GF-D8 (cell line): ENCODE results near the gene ATP5PB.
A peak's percentile ranks its signal among the peaks of the same experiment; 100 is the strongest.

Experiments used
- DNase-seq: peaks from one replicate; lab custom pipeline; 2025; lab: John Stamatoyannopoulos, UW

Gene ATP5PB

DNA sequence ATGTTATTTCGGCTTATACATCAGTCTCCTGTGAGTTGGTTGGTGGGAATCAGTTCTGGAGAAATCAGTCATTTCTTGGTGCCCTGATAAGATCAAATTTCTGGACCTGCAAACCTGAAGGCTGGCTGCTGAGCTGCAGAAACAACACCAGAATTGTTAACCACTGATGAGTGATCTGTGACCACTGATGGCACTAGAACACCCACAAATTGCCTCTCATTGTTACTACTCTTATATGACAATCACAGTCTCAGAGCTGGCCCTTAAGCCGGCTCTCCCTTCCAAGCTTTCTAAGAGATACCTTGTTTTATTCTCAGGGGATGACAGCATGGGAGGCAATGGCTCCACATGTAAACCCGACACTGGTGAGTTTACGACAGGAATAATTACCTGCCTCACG, 26.4 kb downstream of the ATP5PB start:
- DNase-seq = no peak

DNA sequence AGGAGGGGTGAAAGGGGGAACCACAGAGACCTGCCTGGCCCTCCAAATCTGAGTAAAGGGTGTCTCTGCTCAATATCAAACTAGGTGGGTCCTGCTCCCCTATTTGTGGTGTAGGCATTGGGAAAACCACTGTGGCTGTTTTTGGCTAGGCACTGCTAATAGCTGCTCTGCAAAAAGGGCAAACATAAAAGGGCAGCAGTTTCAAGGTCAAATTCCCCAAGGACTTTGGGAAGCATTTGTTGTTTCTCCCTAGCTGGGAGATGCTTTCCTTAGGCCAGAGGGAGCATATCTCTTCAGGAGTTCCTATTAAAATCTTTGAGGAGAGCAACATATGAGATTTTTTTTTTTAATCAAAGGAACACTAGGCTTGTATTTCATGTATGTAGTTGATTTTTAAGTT, 26.9 kb downstream of the ATP5PB start:
- DNase-seq = no peak

DNA sequence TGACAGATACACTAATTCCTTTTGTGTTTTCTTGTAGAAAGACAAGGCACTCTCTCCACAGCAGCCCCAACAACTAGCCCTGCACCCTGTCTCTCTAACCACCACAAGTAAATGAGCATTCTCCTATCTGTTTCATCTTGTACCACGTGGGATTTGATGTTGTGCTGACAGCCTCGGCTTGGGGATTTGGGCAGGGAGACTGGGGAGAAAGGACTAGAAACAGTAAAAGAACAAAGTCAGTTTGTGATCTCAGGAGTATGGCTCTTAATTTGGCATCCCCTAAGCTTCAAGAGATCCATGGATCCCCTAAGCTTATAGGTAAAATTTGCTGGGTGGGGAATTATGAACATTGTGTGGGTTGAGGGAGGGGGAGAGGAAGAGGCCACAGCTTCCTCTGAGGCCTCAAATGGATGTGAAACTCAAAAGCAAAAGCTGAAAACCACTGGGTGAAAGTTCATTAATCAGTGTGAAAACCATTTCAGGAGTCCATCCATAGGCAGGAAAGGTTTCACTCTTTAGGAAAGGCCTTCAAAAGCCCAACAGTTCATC, 27.6 kb downstream of the ATP5PB start:
- DNase-seq = peak; percentile 43

DNA sequence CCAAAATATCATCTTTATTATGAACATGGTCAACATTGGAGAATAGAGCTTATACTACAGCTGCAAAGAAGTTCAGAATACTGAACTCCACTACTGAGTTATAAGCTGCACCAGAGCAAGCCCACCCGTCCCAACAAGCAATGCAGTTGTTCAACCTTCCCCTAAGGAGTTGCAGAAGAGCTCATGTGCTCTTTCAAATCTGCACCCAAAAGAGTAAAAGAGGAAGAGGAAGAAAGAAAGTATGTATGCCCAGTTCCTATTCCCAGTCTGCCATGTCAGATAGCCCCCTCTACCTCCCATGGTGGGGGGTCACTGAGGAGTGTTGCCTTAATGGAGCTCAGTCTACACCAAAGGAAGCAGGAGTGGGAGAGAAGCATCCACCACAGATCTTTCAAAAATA, 31.4 kb downstream of the ATP5PB start:
- peak; percentile 63 for DNase-seq

DNA sequence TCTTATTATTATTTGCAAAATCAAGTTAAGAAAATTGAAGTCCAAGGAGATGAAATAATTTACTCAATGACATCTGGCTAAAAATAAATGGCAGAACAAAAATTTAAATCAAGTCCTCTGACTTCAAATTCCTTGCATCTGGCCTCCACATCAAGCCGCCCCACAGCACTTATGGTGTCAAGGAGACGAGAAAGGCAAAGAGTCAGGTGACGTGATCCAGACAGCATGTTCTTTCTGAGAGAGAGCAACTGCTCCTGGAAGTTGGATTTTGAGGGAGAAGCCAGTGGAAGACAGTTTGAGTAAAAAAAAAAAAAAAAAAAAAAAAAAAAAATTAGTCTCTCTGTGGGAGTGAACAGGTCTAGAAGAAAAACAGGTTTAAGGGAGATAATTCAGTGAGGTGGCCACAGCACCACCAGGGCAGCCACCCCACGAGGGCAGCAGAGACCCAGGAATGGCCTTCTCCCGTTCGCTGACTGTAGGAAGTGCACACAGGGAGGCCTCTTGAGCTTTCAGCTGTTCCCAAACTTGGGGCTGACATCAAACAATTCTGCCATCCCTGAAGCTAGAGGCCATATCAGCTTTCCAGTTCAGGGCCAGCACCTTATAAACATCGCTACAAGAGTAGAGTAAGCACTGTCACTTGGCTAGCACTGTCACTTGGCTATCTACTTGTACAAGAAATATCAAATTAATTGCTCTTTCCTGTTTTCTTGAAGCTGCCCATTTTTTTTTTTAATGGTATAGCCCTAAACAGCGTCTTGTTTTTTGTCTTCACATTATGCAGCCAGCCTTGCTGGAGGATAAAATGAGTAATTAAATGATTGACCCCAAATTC, 32.3 kb downstream of the ATP5PB start:
- DNase-seq = peak; percentile 57

DNA sequence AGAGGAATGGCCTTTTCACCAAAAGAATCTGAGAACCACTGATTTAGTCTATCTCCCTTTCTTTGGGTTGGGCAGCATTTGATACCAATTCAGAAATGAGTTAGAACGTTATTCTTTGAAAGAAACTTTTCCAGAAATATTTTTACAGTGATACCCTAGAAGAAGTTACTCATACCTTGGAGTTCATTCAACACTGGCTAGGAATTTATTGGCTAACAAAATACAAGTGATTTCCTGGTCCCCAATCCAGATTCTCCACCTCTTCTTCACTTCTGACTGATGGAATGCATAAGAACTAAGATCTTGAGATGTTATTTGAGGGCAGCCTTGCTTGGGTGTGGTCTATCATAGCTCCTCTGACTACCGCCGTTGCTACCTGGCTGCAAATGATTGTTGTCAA, 33.9 kb downstream of the ATP5PB start:
- DNase-seq = no peak

DNA sequence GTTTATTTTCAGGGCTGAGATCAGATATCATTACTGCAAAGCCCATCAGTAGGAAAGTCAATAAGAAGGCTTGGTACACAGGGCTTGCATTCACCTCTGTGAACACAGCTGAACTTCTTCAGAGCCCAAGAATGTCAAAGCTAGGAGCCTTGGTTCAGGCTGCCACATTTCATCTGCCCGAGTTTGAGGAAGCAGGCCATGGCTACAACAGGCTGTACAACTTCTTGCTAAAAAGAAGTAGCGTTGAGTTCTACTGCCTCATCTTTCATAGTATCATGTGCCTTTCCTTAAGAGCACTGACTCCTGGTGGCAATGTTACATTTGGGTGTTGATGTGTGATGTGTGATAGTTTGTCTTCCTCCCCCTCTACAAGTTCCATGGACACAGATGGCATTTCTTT, 34.6 kb downstream of the ATP5PB start:
- no peak for DNase-seq

DNA sequence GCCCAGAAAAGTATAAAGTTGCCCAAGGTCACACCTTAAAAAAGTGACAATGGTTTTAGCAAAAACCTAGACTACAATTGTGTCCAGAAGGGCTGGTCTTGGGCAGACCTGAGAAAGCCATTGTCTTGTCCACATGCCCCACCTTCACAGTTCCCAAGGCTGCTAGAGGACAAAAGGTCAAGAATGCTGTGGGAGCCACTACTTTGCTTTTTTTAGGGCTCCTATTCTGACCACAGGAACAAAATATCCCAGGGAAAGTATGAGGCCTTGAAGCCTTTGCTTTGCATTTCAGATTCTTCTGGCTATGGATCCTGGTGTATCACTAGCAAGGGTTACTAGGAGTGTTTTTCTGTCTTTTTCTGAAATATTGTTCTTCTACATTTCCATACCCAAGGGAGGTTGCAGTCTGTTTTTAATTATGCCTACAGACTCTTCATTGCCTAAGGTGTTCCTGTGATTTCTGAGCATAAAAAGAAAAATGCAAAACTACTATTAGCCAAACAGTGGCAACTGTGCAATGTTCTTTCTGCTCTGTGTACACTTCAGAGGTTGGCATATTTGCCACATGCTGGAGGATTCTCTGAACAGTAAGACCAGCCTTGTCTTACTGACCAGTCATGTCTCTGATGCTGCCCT, 35.2 kb downstream of the ATP5PB start:
- no peak for DNase-seq

DNA sequence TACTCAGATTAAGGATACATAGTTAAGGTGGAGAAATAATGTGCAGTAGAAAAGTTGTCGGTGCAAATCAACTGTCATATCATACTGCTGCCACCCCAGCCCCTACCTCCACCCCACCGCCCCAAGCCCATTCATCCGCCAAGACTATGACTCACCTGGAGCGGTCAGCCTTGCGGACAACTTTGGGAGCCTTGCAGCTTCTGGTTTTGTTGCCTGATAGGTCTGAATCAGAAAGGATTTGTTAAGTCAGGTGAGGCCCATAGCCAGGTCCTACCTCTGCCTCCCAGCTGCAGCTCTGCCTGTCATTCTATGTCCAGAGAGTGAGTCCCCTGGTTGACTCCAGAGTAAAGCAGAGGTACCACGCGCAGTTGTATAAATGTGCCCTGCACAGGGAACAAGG, 37.2 kb downstream of the ATP5PB start:
- no peak for DNase-seq

DNA sequence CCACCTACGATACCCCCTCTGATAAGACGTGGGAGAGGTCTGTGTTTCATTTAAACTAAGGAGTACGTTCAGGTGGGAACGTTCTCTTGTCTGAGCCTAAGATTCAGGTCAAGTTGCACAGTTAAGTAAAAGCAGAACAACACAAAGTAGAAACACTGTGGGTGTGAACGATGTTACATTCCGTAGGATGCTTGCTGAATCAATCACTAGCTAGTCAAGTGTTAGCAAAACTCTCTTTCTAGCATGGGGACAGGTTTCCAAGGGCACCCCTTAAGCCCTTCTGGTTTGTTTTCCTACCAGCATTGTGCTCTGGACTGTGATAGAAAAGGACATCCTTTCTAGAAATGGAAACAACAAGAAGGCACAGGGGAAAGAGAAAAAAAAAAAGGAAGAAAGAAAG, 37.9 kb downstream of the ATP5PB start:
- DNase-seq = no peak

DNA sequence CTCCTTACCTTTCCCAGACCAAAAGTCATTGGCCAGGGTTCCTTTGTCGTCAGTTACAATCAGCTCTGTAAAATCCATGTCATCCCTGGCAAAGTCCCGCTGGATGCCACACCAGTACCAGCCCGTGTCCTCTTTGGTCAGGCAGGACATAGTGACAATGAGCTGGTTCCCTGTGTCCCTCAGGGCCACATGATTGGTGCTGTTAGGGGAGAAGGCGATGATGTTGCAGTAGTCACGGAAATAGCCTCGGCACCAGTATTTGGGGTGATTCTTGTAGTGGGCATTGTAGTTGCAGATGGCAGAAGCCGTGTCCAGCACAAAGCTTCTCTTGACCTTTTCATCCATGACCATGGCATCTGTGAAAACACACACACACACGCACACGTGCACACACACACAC, 39.4 kb downstream of the ATP5PB start:
- DNase-seq = no peak

DNA sequence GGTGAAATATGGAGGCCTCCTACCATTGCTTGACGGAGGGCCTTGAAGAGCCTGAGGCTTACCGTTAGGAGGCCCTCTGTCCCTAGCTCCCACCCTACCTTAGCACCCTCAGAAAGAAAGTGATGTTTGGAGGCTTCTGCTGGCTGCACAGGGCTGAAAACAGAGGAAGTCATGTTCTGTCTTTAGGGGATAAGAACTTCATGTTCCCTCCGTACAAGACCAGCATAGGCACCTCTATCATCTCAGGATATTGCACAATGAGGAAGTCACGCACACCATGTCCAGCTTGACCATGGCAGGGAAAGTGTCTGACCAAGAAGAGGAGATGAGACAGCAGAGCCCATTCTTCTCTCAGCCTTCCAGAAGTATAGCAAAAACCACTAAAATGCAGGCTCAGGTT, 40.3 kb downstream of the ATP5PB start:
- DNase-seq = peak; percentile 41

DNA sequence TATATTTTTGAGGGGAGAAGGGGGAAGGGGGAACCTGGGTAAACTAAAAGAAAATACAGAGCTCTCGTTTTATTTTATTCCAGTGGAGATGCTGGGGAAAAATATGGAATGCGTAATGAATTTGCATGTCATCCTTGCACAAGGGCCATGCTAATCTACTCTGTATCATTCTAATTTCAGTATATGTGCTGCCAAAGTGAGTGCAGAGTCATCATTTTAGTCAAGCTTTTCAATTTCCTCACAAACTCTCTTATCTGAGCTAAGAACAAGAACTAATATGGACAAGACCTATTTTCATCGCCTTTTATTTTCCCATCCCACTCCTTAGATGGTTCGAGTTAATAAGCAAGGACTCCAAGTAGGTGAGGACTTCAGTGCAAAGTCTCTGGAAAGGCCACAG, 41.0 kb downstream of the ATP5PB start:
- no peak for DNase-seq

DNA sequence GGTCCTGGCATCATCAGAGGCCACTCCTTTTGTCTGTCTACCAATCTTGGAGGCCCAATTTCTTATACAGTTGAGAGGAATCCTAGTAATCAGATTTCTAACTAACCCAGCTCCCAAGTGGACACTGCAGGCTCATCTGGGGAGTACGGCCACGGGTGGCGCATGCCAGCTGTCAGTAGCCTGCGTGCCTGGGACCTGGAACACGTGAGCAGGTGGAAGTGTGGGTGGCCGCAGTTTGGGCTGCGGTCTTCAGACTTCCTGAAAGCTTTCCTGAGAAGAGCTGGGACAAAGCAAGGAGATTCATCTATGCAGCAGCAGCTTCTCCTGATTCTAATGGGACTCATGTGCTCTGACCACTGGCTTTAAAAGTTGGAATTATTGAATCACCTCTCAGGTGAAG, 41.8 kb downstream of the ATP5PB start:
- peak; percentile 53 for DNase-seq

DNA sequence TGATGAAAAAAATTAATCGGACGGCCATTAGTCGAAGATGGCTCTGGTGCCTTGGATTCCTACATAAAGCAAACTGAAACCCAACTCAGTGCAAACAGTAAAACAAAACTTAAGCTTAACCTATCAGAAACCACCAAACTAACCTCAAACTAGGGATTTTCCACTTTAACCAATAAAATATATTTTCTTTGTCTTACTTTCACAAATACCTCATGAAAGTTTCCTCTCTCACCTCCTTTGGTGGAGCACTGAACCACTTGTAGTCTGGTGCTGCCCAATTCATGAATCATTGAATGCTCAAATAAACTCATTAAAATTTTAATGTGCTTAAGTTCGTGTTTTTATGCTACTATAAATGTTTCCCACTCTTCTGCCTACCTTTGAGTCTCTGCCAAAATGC, 47.1 kb downstream of the ATP5PB start:
- DNase-seq = no peak

DNA sequence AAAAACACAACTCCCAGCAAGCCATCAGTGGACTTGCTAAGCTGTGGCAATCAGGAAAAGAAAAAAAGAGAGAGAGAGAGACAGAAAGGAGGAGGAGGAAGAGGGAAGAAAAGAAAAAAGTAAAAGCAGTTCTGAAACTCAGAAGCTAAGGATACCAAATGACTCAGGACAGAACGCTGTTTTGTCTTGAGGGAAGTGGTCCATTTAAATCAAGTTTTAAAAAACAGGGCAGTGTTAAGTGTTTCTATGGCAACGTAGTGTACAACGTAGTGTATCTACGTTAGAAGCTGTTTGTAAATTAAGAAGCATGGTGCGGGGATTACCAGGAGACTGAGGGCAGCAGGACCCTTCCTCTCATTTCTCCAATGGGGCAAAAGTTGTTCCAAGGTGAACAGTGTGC, 48.3 kb downstream of the ATP5PB start:
- no peak for DNase-seq

DNA sequence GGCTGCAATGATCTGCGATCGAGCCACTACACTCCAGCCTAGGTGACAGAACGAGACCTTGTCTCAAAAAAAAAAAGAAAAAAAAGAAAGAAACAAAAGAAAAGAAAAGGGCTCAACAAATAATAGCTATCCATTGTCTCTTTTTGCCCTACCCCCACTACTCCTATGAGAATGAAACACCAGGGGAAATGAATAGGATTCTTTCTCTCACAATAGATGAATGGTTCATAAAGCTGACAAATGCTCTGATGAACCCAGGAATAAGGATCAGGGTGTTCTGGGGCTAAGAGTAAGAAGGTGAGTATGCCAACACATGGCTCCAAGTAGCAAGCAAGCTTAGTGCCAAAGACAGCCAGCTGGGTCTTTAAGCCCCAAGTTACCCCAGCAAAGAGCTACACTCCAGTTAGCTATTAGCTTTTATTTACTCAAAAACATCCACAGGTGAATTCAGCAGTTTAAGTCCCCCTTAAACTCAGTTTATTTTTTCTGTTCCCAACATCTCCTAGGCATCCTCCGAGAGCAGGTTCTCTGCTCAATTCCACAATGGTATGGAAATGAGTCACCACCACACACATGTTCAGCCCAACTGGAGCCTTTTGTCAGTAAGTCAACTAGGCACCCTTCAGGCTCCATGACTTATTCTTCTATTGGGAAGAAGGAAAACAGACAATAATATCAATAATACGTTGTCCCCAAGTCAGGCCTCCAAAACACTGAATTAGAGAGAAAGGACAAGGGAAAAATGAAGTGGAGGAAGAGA, 49.9 kb downstream of the ATP5PB start:
- no peak for DNase-seq

DNA sequence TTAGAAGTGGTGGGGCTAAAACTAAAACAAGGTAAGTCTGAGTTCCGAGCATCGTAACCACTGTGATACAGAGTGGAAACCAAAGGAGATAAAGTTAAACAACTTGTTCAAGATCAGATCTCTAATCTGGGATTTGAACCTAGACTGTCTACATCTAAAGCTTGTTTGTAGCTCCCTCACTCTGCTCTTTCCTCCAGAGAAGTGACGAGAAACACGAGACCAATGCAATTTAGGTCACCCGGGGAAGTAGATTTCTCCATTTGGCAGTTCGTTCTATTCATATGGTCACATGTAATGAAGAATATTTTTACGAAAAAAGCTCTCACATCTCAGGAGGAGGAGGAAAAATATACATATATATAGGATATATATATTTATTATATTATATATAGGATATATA, 52.4 kb downstream of the ATP5PB start:
- DNase-seq = no peak

DNA sequence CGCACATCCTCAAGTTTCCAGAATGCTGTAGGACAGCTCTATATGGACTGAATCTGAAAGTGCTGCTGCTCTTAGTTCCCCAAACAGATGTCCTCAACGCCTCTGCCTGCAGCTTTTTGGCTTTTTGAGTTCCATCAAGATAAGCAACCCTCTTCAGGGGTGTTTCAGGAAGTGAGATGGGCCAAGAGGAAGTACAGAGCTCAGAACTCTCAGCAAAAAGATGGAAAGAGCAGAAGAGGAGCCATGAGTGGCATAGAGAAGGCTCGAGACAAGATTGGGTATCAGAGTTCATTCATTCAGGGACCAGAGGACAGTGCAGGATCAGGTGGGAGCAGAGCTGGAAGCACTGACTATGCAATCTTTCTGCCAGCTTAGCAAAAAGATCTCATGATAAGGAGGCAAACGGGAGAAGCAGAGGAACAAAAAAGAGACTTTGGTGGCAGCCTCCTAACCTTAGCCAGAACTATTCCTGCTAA, 54.4 kb downstream of the ATP5PB start, which contains the start of the genes ADORA3 and TMIGD3:
Gene ADORA3 (minus strand): TSS at position 49 of the 476 bp plus-strand sequence. CDS start 279 bp downstream, outside the sequence.
Gene TMIGD3 (minus strand): TSS at position 49 of the 476 bp plus-strand sequence. CDS start 279 bp downstream, outside the sequence.
- peak; percentile 93 for DNase-seq

DNA sequence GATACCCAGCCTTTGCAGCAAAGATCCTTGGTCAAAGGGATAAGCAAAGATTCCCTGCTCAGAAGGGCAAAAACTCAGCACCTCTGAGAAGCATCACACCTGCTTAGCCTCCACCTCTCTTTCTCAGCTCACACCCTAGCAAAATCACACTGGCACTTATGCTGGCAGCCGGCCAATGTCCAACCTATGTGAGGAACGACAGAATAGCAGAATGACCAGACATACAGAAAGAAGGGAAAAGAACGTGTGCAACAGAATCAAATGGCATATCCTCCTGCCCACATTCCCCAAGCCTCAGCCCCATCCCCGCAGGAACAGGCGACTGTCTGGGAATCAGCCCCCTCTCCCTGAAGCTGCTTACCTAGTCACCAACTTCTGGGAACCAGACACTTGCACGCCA, 54.8 kb downstream of the ATP5PB start:
- no peak for DNase-seq

DNA sequence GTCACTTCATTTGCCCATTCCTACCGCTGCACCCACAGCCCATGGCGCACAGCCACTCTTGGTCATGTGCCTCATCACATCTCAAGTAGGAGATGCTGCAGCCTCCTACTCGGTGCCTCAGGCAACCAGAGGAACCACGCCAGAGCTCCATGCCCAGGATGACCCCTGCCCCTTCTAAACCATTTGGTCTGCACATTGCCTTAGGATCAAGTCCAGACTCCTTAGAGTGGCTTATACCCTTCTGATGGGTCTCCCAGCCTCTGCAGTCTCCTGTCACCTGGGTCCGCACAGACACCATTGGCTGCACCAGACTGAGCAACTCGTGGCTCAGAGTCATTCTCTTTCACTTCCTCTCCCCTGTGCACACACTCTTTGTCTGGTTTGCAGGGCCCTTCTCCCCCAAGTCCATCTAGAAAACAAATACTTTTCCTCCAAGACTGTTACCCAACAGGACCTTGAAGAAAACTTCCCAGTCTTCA, 56.4 kb downstream of the ATP5PB start:
- DNase-seq = no peak

DNA sequence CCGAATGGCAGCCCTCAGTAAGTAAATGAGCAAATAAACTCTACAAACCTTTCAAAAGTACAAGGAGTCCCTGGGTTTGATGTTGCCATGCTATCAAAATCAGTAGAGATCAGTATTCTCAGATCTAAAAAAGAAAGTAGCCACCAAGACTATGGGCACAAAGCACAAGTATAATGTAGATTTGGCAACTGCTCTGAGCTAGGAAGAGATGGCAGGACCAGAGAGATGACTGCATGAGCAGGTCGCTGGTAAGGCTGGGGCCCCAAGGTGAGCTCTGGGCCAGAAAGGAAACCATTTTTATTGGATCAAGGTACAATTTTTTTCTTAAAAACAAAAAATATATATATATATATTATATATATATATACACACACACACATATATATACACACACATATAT, 57.3 kb downstream of the ATP5PB start:
- DNase-seq = no peak
